Vagina (tissue), 2 donors: Measurements from ENCODE around the gene PRKAR2B. TPM values are rescaled to one million over a fixed set of nuclear protein-coding genes. Genes with fewer than 3 reads are reported as not detected.

Experiments
- DNase-seq, 2 donors: peaks; one replicate each; pipeline ENCODE4 v3.0.0-alpha.2; 2017; ENCODE audit errors: extremely low spot score in 2 of 2
- H3K27ac ChIP-seq: fragments of 200-600 bp; sonication (generic); one replicate; pipeline ENCODE4 v1.5.1; 2019
- H3K27me3 ChIP-seq: fragments of 200-600 bp; sonication (generic); one replicate; pipeline ENCODE4 v1.5.1; 2019
- H3K36me3 ChIP-seq, 2 donors: fragments of 200-600 bp; sonication (generic); one replicate each; pipeline ENCODE4 v1.5.1; 2017 to 2019
- H3K4me1 ChIP-seq: fragments of 200-600 bp; sonication (generic); one replicate; pipeline ENCODE4 v1.5.1; 2019
- H3K4me3 ChIP-seq, 2 donors: fragments of 200-600 bp; sonication (generic); 1 replicate in 1 of 2; 2 replicates in 1 of 2; pipeline ENCODE4 v1.5.1; 2016 to 2019
- H3K9me3 ChIP-seq: fragments of 200-600 bp; sonication (generic); one replicate; pipeline ENCODE4 v1.5.1; 2019
- CTCF ChIP-seq, 3 experiments: fragments of 450-650 bp in 2 of 3; fragments of 200-600 bp in 1 of 3; sonication (generic) in 1 of 3; IDR thresholded peaks; one replicate each; pipeline ENCODE4 v1.5.1; 2017 to 2019; ENCODE audit warnings: antibody characterized with exemption in 3 of 3, mild to moderate bottlenecking in 2 of 3, moderate library complexity in 2 of 3
- POLR2A ChIP-seq, 2 donors: fragments of 450-650 bp; IDR thresholded peaks; one replicate each; pipeline ENCODE4 v1.6.1; 2017; ENCODE audit warnings: antibody characterized with exemption in 2 of 2, mild to moderate bottlenecking in 2 of 2, moderate library complexity in 2 of 2
- POLR2AphosphoS5 ChIP-seq, 2 donors: sonication (generic); formaldehyde crosslinking; IDR thresholded peaks; one replicate each; pipeline ENCODE4 v1.9.0; 2017; ENCODE audit warnings: antibody characterized with exemption in 2 of 2, mild to moderate bottlenecking in 2 of 2, low read depth in 1 of 2; ENCODE audit not compliant: insufficient read depth in 1 of 2
- intact Hi-C: fragments of 100-400 bp; cut with DNase I; formaldehyde crosslinking; loops from one replicate; pipeline ENCODE4 v1.15.1; 2023
- total RNA-seq: library from RNA; depleted of rRNA; stranded (reverse); fragments of >200 nt; gene quantifications from one replicate; pipeline ENCODE4 v1.2.3, GENCODE V29; 2016

The PRKAR2B gene
- total RNA-seq, 1 donor from 2014 or later = 16.5 TPM

- intact Hi-C loops = no loop called here
- H3K4me3 ChIP-seq = no peak overlapping the region
- H3K27me3 ChIP-seq = no peaks in the 10 kb centered on the region
- peaks cover 6% of the 10 kb centered on the region for H3K4me1 ChIP-seq
- H3K9me3 ChIP-seq = no peaks in the 10 kb centered on the region
- no peaks in the 10 kb centered on the region for H3K36me3 ChIP-seq
- DNase-seq = no peak
- TF ChIP-seq CTCF (IDR thresholded peaks at IDR 0.05) (no peak), POLR2AphosphoS5 (IDR thresholded peaks at IDR 0.05; ENCODE audit: insufficient read depth in 1 of 2, low read depth in 1 of 2) (no peak), POLR2A (IDR thresholded peaks at IDR 0.05) (no peak)
- no peak overlapping the region for H3K27ac ChIP-seq
Observed at GRCh38 chr7:107118109-107118900, 73.8 kb downstream of the PRKAR2B start.

GRCh38 chr7:107119376-107120105 is 75.0 kb downstream of the PRKAR2B start:
- TF ChIP-seq POLR2A (IDR thresholded peaks at IDR 0.05) (no peak), POLR2AphosphoS5 (IDR thresholded peaks at IDR 0.05; ENCODE audit: insufficient read depth in 1 of 2, low read depth in 1 of 2) (no peak), CTCF (IDR thresholded peaks at IDR 0.05) (no peak)
- intact Hi-C loops = no loop called here

GRCh38 chr7:107122486-107122911 is 78.0 kb downstream of the PRKAR2B start:
- TF ChIP-seq CTCF (IDR thresholded peaks at IDR 0.05) (no peak), POLR2AphosphoS5 (IDR thresholded peaks at IDR 0.05; ENCODE audit: insufficient read depth in 1 of 2, low read depth in 1 of 2) (peak in 1 of 2 donors; percentile 42)
- no peak overlapping the region for H3K4me3 ChIP-seq
- H3K4me1 ChIP-seq = peaks cover 6% of the 10 kb centered on the region
- H3K36me3 ChIP-seq = no peaks in the 10 kb centered on the region
- intact Hi-C loops = no loop called here
- no peaks in the 10 kb centered on the region for H3K9me3 ChIP-seq
- H3K27ac ChIP-seq = peak overlapping the region; percentile 41
- H3K27me3 ChIP-seq = no peaks in the 10 kb centered on the region
- no peak for DNase-seq

More at GRCh38 chr7:107119376-107120105, 75.0 kb downstream of the PRKAR2B start:
- Histone ChIP-seq H3K36me3 (no peaks in the 10 kb centered on the region), H3K4me3 (no peak overlapping the region), H3K4me1 (peaks cover 6% of the 10 kb centered on the region), H3K27me3 (no peaks in the 10 kb centered on the region), H3K27ac (no peak overlapping the region), H3K9me3 (no peaks in the 10 kb centered on the region)
- DNase-seq = no peak

GRCh38 chr7:107123392-107123791 is 78.9 kb downstream of the PRKAR2B start:
- H3K27me3 ChIP-seq = no peaks in the 10 kb centered on the region
- H3K27ac ChIP-seq = no peak overlapping the region
- no peaks in the 10 kb centered on the region for H3K9me3 ChIP-seq
- H3K36me3 ChIP-seq = no peaks in the 10 kb centered on the region
- no peak for DNase-seq
- H3K4me3 ChIP-seq = no peak overlapping the region
- peaks cover 6% of the 10 kb centered on the region for H3K4me1 ChIP-seq
- intact Hi-C loops = no loop called here
- TF ChIP-seq POLR2AphosphoS5 (IDR thresholded peaks at IDR 0.05; ENCODE audit: insufficient read depth in 1 of 2, low read depth in 1 of 2) (no peak), POLR2A (IDR thresholded peaks at IDR 0.05) (no peak), CTCF (IDR thresholded peaks at IDR 0.05) (no peak)

GRCh38 chr7:107125475-107125874 is 81.0 kb downstream of the PRKAR2B start:
- H3K27ac ChIP-seq = no peak overlapping the region
- no peaks in the 10 kb centered on the region for H3K36me3 ChIP-seq
- intact Hi-C loops = no loop called here
- no peak for TF ChIP-seq POLR2AphosphoS5 (IDR thresholded peaks at IDR 0.05; ENCODE audit: insufficient read depth in 1 of 2, low read depth in 1 of 2)
- no peak for TF ChIP-seq CTCF (IDR thresholded peaks at IDR 0.05)
- TF ChIP-seq POLR2A (IDR thresholded peaks at IDR 0.05) = no peak
- DNase-seq = no peak
- no peaks in the 10 kb centered on the region for H3K27me3 ChIP-seq
- H3K9me3 ChIP-seq = no peaks in the 10 kb centered on the region
- H3K4me1 ChIP-seq = peaks cover 6% of the 10 kb centered on the region
- no peak overlapping the region for H3K4me3 ChIP-seq
